Measurements from ENCODE around the gene RESP18.
A peak's percentile ranks its signal among the peaks of the same experiment; 100 is the strongest.

Gene RESP18

DNA sequence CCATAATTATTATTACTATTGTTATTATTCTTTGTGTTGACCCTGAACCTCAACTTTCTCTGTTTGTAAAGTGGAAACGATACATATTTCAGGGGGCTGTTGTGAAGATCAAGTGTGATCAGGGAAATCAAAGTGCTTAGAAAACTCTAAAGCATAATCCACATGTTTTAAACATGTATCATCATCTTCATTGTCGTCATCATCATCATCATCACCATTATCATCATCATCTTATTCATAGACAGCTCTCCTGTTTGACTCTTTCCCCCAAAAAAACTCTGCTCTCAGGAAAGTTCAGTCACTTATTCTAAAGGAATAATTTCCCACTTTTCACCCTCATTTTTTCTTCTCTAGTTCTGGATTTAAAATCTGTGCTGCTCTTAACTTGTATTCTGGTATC, 28.3 kb downstream of the RESP18 start:
- H3K9ac ChIP-seq: no peak overlapping the region
- no peak overlapping the region for H3K4me3 ChIP-seq
- 0 out of 2 replicates have a peak, but pooled peaks cover 2% of the 10 kb centered on the region for H3K9me3 ChIP-seq
- no peak overlapping the region for H3K4me2 ChIP-seq
- no peak overlapping the region for H3K27ac ChIP-seq
- peaks cover 73% of the 10 kb centered on the region for H3K27me3 ChIP-seq
- no peaks in the 10 kb centered on the region for H3K36me3 ChIP-seq
- H3K4me1 ChIP-seq: peaks cover under 1% of the 10 kb centered on the region; the same call in 1 of the 2 replicates
- H4K20me1 ChIP-seq: peaks cover 12% of the 10 kb centered on the region; the same call in 1 of the 2 replicates
- no peak for TF ChIP-seq Cebpa-rat (IDR thresholded peaks at IDR 0.05)

GRCh38 chr2:219302412-219302968, 30.1 kb downstream of the RESP18 start:
- peaks cover 66% of the 10 kb centered on the region for H3K27me3 ChIP-seq
- H3K9ac ChIP-seq: no peak overlapping the region
- no peak overlapping the region for H3K4me3 ChIP-seq
- peaks cover 5% of the 10 kb centered on the region; the same call in 1 of the 2 replicates for H3K4me1 ChIP-seq
- no peaks in the 10 kb centered on the region for H3K9me3 ChIP-seq
- H3K4me2 ChIP-seq: no peak overlapping the region
- H3K36me3 ChIP-seq: no peaks in the 10 kb centered on the region
- no peak for TF ChIP-seq Cebpa-rat (IDR thresholded peaks at IDR 0.05)
- peaks cover 6% of the 10 kb centered on the region; the same call in 1 of the 2 replicates for H4K20me1 ChIP-seq
- H3K27ac ChIP-seq: no peak overlapping the region

- Histone ChIP-seq H3K27me3 (peaks cover 60% of the 10 kb centered on the region), H3K4me3 (no peak overlapping the region), H3K36me3 (no peaks in the 10 kb centered on the region), H3K27ac (no peak overlapping the region), H4K20me1 (no peaks in the 10 kb centered on the region; the same call in 1 of the 2 replicates), H3K4me1 (peaks cover 8% of the 10 kb centered on the region), H3K9me3 (no peaks in the 10 kb centered on the region), H3K9ac (no peak overlapping the region), H3K4me2 (no peak overlapping the region)
- TF ChIP-seq Cebpa-rat (IDR thresholded peaks at IDR 0.05): no peak
These were observed 32.5 kb downstream of the RESP18 start for GRCh38 chr2:219300022-219300421.

- no peaks in the 10 kb centered on the region for H3K36me3 ChIP-seq
- H4K20me1 ChIP-seq: no peaks in the 10 kb centered on the region; the same call in 1 of the 2 replicates
- H3K4me3 ChIP-seq: no peak overlapping the region
- no peaks in the 10 kb centered on the region for H3K9me3 ChIP-seq
- H3K4me1 ChIP-seq: peaks cover 11% of the 10 kb centered on the region
- H3K4me2 ChIP-seq: peak overlapping the region; percentile 56
- no peak for TF ChIP-seq Cebpa-rat (IDR thresholded peaks at IDR 0.05)
- no peak overlapping the region for H3K27ac ChIP-seq
- H3K9ac ChIP-seq: peak overlapping the region; percentile 6; the same call in 1 of the 2 replicates
- H3K27me3 ChIP-seq: peaks cover 56% of the 10 kb centered on the region
These were observed 33.2 kb downstream of the RESP18 start for GRCh38 chr2:219299372-219299760.

DNA sequence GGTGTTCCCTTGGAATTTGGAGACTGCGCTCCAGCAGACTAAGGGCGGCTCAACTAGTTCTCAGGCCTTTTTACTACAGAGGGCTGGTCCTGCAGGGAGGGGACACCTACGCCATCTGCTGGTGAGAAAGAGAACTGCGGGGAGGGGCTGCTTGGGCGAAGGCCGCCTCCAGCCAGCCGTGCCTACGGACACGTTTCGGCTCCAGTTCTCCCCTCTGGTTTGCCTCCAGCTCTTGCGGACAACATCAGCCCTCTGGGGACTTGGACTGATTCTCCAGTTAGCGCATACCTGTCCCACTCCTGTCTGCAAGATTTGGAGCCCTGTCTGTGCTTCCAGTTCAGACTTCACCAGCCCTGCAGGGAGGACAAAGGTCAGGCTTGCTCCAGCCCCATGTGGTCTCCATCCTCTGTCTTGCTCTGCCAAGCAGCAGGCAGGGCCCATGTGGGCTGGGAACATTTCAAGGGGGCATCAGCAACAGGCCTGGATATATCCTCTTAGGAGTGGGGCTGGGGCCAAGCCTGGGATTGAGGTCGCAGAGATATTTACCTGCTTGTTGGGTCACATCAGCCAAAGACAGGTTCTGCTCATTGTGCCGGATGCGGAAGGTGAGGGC, 33.7 kb downstream of the RESP18 start:
- Histone ChIP-seq H3K9me3 (no peaks in the 10 kb centered on the region), H3K36me3 (no peaks in the 10 kb centered on the region), H3K4me1 (peaks cover 16% of the 10 kb centered on the region), H3K9ac (peak overlapping the region; percentile 6; the same call in 1 of the 2 replicates), H3K27me3 (peaks cover 51% of the 10 kb centered on the region), H4K20me1 (no peaks in the 10 kb centered on the region; the same call in 1 of the 2 replicates), H3K4me3 (no peak overlapping the region), H3K4me2 (peak overlapping the region; percentile 56), H3K27ac (no peak overlapping the region)
- no peak for TF ChIP-seq Cebpa-rat (IDR thresholded peaks at IDR 0.05)

GRCh38 chr2:219297766-219298456, 34.6 kb downstream of the RESP18 start:
- Histone ChIP-seq H3K27me3 (peaks cover 42% of the 10 kb centered on the region), H3K9ac (no peak overlapping the region), H3K36me3 (no peaks in the 10 kb centered on the region), H4K20me1 (no peaks in the 10 kb centered on the region; the same call in 1 of the 2 replicates), H3K4me3 (no peak overlapping the region), H3K9me3 (no peaks in the 10 kb centered on the region), H3K4me1 (peaks cover 19% of the 10 kb centered on the region), H3K4me2 (no peak overlapping the region), H3K27ac (no peak overlapping the region)
- TF ChIP-seq Cebpa-rat (IDR thresholded peaks at IDR 0.05): no peak

GRCh38 chr2:219296631-219297391, 35.7 kb downstream of the RESP18 start:
- no peaks in the 10 kb centered on the region; the same call in 1 of the 2 replicates for H4K20me1 ChIP-seq
- H3K9ac ChIP-seq: no peak overlapping the region
- H3K4me3 ChIP-seq: no peak overlapping the region
- no peak overlapping the region for H3K4me2 ChIP-seq
- no peak for TF ChIP-seq Cebpa-rat (IDR thresholded peaks at IDR 0.05)
- no peaks in the 10 kb centered on the region for H3K36me3 ChIP-seq
- no peak overlapping the region for H3K27ac ChIP-seq
- peaks cover 31% of the 10 kb centered on the region for H3K27me3 ChIP-seq
- H3K4me1 ChIP-seq: peaks cover 19% of the 10 kb centered on the region
- no peaks in the 10 kb centered on the region for H3K9me3 ChIP-seq

- no peaks in the 10 kb centered on the region for H3K36me3 ChIP-seq
- H3K27ac ChIP-seq: no peak overlapping the region
- no peak for TF ChIP-seq Cebpa-rat (IDR thresholded peaks at IDR 0.05)
- H3K27me3 ChIP-seq: peaks cover 24% of the 10 kb centered on the region
- H3K9me3 ChIP-seq: no peaks in the 10 kb centered on the region
- no peak overlapping the region for H3K4me3 ChIP-seq
- no peak overlapping the region for H3K9ac ChIP-seq
- H4K20me1 ChIP-seq: no peaks in the 10 kb centered on the region; the same call in 1 of the 2 replicates
- peaks cover 19% of the 10 kb centered on the region for H3K4me1 ChIP-seq
- H3K4me2 ChIP-seq: no peak overlapping the region
These were observed 36.4 kb downstream of the RESP18 start for GRCh38 chr2:219296142-219296541.
